Smooth muscle cell of the brain vasculature (primary cell): Measurements from ENCODE around the gene BSPH1.
"Not testable (repeated sequence)": the region's sequence is repeated elsewhere in the genome, so short reads cannot be mapped to it uniquely, and the experiment has no call there.

Source experiments
- DNase-seq: peaks from one replicate; pipeline ENCODE4 v3.0.0-alpha.2; 2012; ENCODE audit warnings: low read depth, low spot score

The BSPH1 gene, protein sequence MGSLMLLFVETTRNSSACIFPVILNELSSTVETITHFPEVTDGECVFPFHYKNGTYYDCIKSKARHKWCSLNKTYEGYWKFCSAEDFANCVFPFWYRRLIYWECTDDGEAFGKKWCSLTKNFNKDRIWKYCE

GRCh38 chr19:47992070-47992469, at the start of gene BSPH1:
BSPH1 (minus strand) TSS chr19:47992170; CDS start chr19:47992081, 89 bp downstream.
- no peak for DNase-seq

DNA sequence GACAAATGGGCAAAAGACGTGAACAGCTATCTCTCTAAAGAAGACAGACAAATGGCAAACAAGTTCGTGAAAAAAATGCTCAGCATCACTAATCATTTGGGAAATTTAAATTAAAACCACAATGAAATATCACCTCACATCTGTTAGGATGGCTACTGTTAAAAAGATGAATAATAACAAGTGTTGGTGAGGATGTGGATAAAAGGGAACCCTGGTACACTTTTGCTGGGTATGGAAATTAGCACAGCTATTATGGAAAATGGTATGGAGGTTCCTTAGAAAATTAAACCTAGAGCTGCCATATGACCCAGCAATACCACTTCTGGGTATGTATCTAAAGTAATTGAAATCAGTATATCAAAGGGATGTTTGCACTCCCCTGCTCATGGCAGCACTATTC, 44.8 kb upstream of the BSPH1 start:
- no peak for DNase-seq

DNA sequence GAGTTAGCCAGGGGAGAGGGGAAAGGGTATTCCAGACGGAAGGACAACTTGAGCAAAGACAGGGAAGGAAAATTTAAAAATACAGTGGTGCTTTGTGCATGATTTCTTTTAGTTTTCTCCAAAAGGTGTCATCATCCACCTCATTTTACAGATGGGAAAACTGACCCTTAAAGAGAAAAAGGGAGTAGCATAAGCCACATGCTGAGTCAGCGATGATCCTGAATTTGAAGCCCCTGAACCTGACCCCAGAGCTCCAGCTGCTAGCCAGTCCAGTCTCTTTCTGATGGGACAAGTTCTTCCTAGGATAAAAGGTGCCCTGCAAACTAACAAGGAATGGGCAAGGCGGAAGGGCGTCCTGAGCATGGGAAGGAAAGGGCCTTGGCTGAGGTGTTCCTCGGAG, 41.6 kb upstream of the BSPH1 start:
- DNase-seq = no peak

DNA sequence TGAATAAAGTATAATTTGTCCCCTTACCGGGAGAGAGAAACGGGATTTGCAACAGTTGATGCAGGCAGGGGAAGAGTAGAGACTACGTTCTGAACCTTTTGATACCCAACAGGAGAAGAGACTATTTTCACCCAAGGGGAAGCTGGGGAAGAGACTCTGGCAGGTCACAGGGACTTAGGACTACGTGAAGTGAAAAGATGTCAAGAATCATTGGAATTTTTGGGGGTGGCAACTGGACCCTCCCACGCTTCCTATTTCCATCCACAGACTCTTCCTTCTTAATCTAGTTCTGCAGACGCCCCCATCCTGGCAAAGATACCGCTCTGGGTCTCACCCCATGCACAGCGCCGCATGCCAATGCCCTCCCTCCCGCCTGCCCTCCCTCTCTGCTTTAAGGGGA, 38.1 kb upstream of the BSPH1 start:
- DNase-seq = no peak

DNA sequence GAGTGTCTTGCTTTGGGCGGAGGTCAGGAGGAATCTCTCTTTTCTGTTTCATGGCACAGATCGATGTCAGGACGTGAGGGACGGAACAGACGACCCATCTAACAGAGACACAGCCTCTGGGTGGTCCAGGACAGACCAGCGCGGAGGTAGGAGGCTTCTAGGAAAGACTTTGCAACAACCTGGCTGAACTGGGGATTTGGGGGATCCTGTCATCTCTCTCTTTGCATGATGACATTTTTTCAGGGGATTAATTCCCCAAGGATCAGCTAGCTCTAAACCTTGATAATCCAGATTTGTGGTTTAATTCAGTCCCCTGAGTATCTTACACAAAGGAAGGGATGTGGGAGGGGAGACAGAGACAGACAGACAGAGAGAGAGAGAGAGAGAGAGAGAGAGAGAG, 37.5 kb upstream of the BSPH1 start:
- no peak for DNase-seq

GRCh38 chr19:48025480-48025879, 33.5 kb upstream of the BSPH1 start:
- DNase-seq = no peak

DNA sequence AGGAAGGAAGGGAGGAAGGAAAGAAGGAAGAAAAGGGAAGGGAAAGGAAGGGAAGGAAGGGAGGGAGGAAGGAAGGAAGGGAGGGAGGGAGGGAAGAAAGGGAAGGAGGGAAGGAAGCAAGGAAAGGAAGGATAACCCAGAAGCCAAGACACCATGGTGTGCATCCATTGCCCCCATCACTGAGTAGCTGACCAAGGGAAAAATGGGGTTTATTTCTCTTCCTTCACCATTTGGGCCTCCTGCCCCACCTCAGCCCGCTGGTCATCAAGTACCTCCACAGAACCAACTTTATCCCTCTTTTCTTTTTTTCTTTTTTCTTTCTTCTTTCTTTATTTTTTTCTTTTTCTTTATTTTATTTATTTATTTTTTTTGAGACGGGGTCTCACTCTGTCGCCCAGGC, 31.5 kb upstream of the BSPH1 start:
- DNase-seq = no peak

GRCh38 chr19:48023011-48023410, 31.0 kb upstream of the BSPH1 start:
- DNase-seq = no peak

GRCh38 chr19:48020686-48021085, 28.7 kb upstream of the BSPH1 start:
- DNase-seq = no peak

DNA sequence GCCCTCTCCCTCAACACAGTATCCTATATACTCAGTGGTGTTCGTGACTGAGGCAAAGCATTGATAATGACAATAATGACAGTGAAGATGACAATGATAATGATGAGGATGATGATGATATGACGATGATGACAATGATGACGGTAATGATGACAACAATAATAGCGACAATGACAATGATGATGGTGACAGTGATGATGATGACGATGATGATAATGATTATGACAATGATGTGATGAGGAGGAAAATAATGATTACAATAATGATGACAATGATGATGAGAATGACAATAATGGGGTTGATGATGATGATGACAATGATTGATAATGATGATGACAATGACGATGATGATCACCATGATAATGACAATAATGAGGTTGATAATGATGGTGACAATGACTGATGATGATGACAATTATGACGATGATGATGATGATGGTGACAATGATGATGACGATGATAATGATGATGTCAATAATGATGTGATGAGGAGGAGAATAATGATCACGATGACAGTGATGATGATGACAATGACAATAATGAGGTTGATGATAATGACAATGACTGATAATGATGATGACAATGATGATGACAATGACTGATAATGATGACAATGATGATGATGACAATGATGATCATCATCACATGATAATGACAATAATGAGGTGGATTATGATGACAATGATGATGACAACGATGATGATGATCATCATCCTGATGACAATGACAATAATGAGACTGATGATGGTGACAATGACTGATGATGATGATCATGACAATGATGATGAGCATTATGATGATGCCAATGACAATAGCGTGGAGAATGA, 19.2 kb upstream of the BSPH1 start:
- DNase-seq = no peak

DNA sequence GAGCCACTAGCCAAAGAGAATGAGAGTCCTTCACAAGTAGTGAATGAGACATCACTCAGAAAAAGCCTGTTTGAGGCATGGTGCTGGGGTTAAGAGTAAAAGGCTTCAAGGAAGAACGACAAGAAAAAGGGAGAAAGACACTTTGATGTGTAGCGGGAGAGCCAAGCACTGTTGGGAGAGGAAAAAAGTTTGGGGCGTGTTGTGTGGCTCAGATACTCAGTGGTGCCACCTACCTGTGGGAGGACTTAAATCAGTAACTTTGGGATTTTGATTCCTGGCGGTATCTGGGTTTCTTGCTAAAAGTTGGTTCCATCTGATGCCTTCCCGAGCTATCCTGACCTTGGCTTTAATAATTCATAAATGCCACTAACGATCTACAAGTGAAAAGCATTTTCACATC, 14.8 kb upstream of the BSPH1 start:
- no peak for DNase-seq

DNA sequence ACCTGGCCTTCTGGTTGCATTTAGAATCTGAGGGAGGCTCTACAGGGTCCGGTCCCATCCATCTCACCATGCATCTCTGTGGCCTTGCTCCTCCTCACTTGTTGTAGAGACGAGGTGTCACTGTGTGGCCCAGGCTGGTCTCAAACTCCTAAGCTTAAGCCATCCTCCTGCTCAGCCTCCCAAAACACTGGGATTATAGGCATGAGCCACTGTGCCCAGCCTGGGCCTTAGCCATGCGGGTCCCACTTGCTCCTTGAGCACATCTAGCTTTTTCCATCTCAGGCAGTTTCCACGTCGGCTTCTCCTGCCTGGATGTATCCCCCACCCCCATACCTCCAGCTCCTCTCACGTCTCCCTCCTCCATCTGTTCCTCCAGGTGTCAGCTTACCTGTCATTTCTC, 12.3 kb upstream of the BSPH1 start:
- no peak for DNase-seq

DNA sequence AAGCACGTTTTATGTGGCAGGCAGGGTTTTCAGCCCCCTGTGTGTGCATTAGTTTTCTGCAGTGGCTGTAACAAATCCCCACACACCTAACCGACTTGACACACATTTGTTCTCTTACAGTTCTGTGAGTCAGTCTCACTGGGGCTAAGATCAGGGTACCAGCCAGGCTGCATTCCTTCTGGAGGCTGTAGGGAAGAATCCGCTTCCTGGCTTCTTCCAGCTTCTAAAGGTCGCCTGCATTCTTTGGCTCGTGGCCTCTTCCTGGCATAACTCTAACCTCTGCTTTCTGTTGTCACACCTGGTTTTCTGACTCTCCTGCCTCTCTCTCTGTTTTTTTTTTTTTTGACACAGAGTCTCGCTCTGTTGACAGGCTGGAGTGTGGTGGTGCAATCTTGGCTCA, 8.9 kb upstream of the BSPH1 start:
- DNase-seq = no peak

GRCh38 chr19:47998800-47999199, 6.8 kb upstream of the BSPH1 start:
- DNase-seq = no peak

GRCh38 chr19:47996230-47996727, 4.3 kb upstream of the BSPH1 start:
- no peak for DNase-seq

- no peak for DNase-seq
Measured at GRCh38 chr19:47994209-47994802, 2.3 kb upstream of the BSPH1 start, which contains the start of gene ELSPBP1. ELSPBP1 (plus strand) TSS chr19:47994632; CDS start chr19:48008668, 14,036 bp downstream.

GRCh38 chr19:47991191-47991808, 670 bp downstream of the BSPH1 start:
- no peak for DNase-seq

DNA sequence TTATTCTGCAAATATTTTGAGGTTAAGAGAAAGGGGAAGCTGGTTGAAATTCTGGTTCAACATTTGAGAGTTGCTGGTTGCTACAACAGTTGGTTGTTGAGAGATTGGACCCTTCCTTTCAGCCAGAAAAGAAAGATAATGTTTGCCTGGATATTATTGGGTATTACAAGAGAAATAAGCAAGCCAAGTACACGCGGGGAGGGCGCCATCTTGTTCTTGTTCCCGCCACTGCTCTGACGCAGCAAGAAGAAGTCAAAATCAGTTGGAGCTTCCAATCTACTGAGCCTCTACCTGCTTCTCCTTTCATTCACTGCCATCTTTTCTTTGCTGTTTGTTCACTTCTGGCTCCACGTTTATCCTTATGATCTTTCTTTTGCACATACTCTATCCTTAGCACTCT, 18.4 kb downstream of the BSPH1 start:
- DNase-seq = no peak

DNA sequence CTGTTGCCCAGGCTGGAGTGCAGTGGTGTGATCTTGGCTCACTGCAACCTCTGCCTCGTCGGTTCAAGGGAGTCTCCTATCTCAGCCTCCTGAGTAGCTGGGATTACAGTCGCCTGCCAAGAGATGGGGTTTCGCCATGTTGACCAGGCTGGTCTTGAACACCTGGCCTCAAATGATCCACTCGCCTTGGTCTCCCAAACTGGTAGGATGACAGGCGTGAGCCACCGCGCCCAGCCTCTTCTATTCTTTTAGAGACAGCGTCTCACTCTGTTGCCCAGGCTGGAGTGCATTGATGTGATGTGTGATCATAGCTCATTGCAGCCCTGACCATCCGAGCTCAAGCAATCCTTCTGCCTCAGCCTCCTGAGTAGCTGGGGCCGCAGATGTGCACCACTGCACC, 36.0 kb downstream of the BSPH1 start:
- not testable (repeated sequence) for DNase-seq

DNA sequence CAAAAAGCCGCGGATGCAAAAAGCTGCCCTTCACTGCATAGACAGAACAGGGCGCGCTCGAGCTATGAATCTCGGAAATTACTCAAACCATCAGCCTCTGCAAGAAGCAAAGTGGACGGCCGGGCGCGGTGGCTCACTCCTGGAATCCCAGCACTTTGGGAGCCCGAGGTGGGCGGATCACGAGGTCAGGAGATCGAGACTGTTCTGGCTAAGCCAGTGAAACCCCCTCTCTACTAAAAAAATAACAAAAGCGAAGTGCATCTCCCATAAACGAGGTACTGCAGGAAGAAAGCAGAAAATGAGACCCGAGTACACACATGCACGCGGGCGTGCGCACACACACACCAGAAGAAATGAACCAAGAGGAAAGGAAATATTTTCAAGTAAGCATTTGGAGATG, 39.8 kb downstream of the BSPH1 start:
- not testable (repeated sequence) for DNase-seq

DNA sequence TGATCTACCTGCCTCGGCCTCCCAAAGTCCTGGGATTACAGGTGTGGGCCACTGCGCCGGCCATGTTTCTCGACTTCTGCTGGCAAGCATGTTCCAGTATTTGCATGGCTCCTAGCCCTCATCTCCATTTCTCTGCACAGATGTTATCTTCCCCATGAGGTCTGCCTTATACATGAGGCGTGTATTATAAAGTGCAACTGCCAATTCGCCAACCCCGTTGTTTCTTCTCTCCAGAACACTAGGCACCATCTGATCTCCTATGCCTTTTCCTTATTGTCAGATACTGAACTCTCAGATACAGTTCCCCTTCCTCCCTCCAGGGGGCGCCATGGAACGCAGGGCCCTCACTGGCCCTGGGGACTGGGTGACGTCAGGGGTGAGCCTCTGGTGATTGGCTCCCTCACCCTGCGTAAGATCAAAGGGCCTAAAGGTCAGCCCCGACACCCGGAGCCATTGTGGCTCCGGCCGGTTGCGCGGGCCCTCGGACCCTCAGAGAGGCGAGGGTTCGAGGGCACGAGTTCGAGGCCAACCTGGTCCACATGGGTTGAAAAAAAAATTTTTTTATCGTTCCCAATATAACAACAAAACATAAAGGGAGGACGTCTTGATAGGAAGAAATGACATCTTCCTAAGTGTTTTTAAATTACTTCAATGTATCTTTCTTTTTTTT, 42.0 kb downstream of the BSPH1 start:
- DNase-seq = not testable (repeated sequence)

DNA sequence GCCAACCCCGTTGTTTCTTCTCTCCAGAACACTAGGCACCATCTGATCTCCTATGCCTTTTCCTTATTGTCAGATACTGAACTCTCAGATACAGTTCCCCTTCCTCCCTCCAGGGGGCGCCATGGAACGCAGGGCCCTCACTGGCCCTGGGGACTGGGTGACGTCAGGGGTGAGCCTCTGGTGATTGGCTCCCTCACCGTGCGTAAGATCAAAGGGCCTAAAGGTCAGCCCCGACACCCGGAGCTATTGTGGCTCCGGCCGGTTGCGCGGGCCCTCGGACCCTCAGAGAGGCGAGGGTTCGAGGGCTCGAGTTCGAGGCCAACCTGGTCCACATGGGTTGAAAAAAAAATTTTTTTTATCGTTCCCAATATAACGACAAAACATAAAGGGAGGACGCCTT, 63.4 kb downstream of the BSPH1 start:
- DNase-seq = not testable (repeated sequence)
